PC-3 (cell line): ENCODE data around the gene PPP2R5B. TPM values are rescaled to one million over a fixed set of nuclear protein-coding genes. Genes with fewer than 3 reads are reported as not detected.

ENCODE experiments used
- ATAC-seq: fragments of 200-7000 bp; cut with Tn5 transposase; 2 replicates; pipeline ENCODE4 v1.9.1; 2020; ENCODE audit warnings: mild to moderate bottlenecking, moderate library complexity
- BruUV-seq: library from RNA; stranded (reverse); fragments of 400-500 nt; replicated peaks from 2 replicates; lab custom pipeline; 2021; lab: Mats Ljungman, UMichigan
- CTCF ChIA-PET: fragments of 300-600 bp; sonication (Branson Sonifier 250); formaldehyde crosslinking; loops from one replicate; lab custom pipeline; 2022; ENCODE audit warnings: antibody characterized with exemption; lab: Charles Lee
- POLR2A ChIA-PET: fragments of 300-600 bp; sonication (Branson Sonifier 250); formaldehyde crosslinking; loops from one replicate; lab custom pipeline; 2022; ENCODE audit warnings: antibody characterized with exemption; ENCODE audit not compliant: unreplicated experiment; lab: Charles Lee
- DNase-seq: peaks from one replicate; pipeline ENCODE4 v3.0.0-alpha.2; 2015
- H2AFZ ChIP-seq: fragments of 300-600 bp; sonication (generic); 2 replicates; pipeline ENCODE4 v1.6.0; 2016; ENCODE audit warnings: antibody characterized with exemption, low read length
- H3F3A ChIP-seq: fragments of 300-600 bp; sonication (generic); one replicate; pipeline ENCODE4 v1.6.0; 2017; ENCODE audit warnings: antibody characterized with exemption, low read length, control low read depth, mild to moderate bottlenecking; ENCODE audit not compliant: unreplicated experiment
- H3K27ac ChIP-seq: fragments of 300-600 bp; sonication (generic); 2 replicates; pipeline ENCODE4 v1.5.1; 2016; ENCODE audit warnings: mild to moderate bottlenecking, low read length
- H3K27me3 ChIP-seq: fragments of 300-600 bp; sonication (generic); 2 replicates; pipeline ENCODE4 v1.6.1; 2016; ENCODE audit warnings: low read length, mixed read lengths
- H3K36me3 ChIP-seq: fragments of 300-600 bp; sonication (generic); 2 replicates; pipeline ENCODE4 v1.6.1; 2016; ENCODE audit warnings: low read depth, mixed run types, low read length, mixed read lengths
- H3K4me1 ChIP-seq: fragments of 300-600 bp; sonication (generic); 2 replicates; pipeline ENCODE4 v1.5.1; 2016; ENCODE audit warnings: low read length; ENCODE audit not compliant: insufficient read depth
- H3K4me2 ChIP-seq: fragments of 300-600 bp; sonication (generic); 2 replicates; pipeline ENCODE4 v1.6.0; 2016; ENCODE audit warnings: low read length
- H3K4me3 ChIP-seq: fragments of 300-600 bp; sonication (generic); 2 replicates; pipeline ENCODE4 v1.5.1; 2016; ENCODE audit warnings: mild to moderate bottlenecking, low read length, mixed read lengths
- H3K79me2 ChIP-seq: fragments of 300-600 bp; sonication (generic); 2 replicates; pipeline ENCODE4 v1.6.1; 2017; ENCODE audit warnings: low read length, mixed read lengths
- H3K9ac ChIP-seq: fragments of 300-600 bp; sonication (generic); 2 replicates; pipeline ENCODE4 v1.6.0; 2016; ENCODE audit warnings: mild to moderate bottlenecking, low read length
- H3K9me2 ChIP-seq: fragments of 300-600 bp; sonication (generic); replicated peaks from 2 replicates; pipeline ENCODE4 v1.6.1; 2016; ENCODE audit warnings: mixed run types, low read length, mixed read lengths
- H3K9me3 ChIP-seq: fragments of 300-600 bp; sonication (generic); 2 replicates; pipeline ENCODE4 v1.6.1; 2016; ENCODE audit warnings: low read length, mixed read lengths
- H4K20me1 ChIP-seq: fragments of 300-600 bp; sonication (generic); 2 replicates; pipeline ENCODE4 v1.6.1; 2016; ENCODE audit warnings: low read length, mixed read lengths
- EZH2 ChIP-seq: fragments of 300-600 bp; sonication (generic); IDR thresholded peaks from one replicate; pipeline ENCODE4 v1.6.1; 2017; ENCODE audit warnings: antibody characterized with exemption, mild to moderate bottlenecking, low read length; ENCODE audit not compliant: unreplicated experiment
- EZH2phosphoT487 ChIP-seq: fragments of 300-600 bp; sonication (generic); IDR thresholded peaks from 2 replicates; pipeline ENCODE4 v1.6.1; 2018; ENCODE audit warnings: mild to moderate bottlenecking, antibody characterized with exemption, low read length, borderline replicate concordance
- intact Hi-C: fragments of 100-400 bp; cut with micrococcal nuclease; formaldehyde crosslinking; loops from 2 replicates; pipeline ENCODE4 v1.9.0; 2023
- total RNA-seq: library from RNA; depleted of rRNA; stranded (reverse); fragments of >200 nt; gene quantifications from 2 replicates; pipeline ENCODE4 v1.2.3, GENCODE V29; 2014
- TF ChIP-seq, protein P1 (sequence below): fragments of 300-600 bp; sonication (generic); conservative IDR thresholded peaks from 2 replicates; pipeline ENCODE4 v1.5.1; 2017; ENCODE audit warnings: antibody characterized with exemption, low read depth, mild to moderate bottlenecking, low read length

Gene PPP2R5B
- total RNA-seq, 1 experiment from 2014 or later, result 24.9 TPM

DNA sequence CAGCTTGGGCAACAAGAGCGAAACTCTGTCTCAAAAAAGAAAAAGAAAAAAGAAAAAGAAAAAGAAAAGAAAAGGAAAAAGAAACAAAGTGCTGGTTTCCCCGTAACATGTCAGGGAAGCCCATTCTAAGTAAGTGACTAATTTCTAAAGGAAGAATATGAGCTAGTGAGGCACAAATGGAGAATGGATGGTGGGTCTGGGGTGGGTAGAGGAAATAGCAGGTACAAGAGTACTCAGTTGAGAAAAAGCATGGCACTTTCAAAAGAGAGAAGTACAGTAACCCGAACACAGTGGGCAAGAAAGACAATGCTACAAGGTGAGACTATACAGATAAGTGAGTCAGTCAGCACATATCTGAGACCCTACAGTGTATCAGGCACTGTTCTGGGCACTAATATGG is 42.9 kb downstream of the PPP2R5B start:
- BruUV-seq, result no TSS peak
- Histone ChIP-seq H3K4me1 (peaks cover 24% of the 10 kb centered on the region), H2AFZ (no peak overlapping the region), H3K9ac (no peak overlapping the region), H3K36me3 (no peaks in the 10 kb centered on the region), H3K27ac (no peak overlapping the region), H3K4me2 (no peak overlapping the region), H3K27me3 (no peaks in the 10 kb centered on the region), H4K20me1 (no peaks in the 10 kb centered on the region), H3K79me2 (no peaks in the 10 kb centered on the region), H3K9me3 (no peaks in the 10 kb centered on the region), H3K4me3 (no peak overlapping the region), H3K9me2 (no peaks in the 10 kb centered on the region), H3F3A (peaks cover 9% of the 10 kb centered on the region)
- no peak for ATAC-seq
- TF ChIP-seq EZH2 (no peak), EZH2phosphoT487 (no peak)
- TF ChIP-seq, protein P1, sequence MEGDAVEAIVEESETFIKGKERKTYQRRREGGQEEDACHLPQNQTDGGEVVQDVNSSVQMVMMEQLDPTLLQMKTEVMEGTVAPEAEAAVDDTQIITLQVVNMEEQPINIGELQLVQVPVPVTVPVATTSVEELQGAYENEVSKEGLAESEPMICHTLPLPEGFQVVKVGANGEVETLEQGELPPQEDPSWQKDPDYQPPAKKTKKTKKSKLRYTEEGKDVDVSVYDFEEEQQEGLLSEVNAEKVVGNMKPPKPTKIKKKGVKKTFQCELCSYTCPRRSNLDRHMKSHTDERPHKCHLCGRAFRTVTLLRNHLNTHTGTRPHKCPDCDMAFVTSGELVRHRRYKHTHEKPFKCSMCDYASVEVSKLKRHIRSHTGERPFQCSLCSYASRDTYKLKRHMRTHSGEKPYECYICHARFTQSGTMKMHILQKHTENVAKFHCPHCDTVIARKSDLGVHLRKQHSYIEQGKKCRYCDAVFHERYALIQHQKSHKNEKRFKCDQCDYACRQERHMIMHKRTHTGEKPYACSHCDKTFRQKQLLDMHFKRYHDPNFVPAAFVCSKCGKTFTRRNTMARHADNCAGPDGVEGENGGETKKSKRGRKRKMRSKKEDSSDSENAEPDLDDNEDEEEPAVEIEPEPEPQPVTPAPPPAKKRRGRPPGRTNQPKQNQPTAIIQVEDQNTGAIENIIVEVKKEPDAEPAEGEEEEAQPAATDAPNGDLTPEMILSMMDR, result no peak
- POLR2A ChIA-PET, result no interaction called here
- intact Hi-C loops, result no loop called here
- DNase-seq, result no peak
- CTCF ChIA-PET, result no interaction called here

DNA sequence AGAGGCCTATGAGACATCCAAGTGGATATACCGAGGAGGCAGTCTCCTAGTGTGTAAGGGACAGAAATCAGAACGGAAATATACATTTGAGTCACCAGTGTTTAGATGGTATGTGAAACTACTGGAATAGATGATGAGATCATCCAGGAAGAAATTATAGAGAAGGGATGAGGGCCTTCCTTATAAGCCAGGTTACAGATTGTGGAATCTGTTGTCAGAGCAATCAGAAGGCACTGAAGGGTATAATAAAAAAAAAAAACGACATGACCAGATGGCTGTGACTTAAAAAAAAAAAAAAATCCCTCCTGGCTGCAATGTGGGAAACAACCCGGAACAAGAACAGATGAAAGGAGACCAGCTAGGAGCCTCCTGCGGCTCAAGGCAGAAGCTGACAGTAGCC is 44.7 kb downstream of the PPP2R5B start:
- Histone ChIP-seq H3K9me2 (no peaks in the 10 kb centered on the region), H3K27ac (peak overlapping the region; percentile 65), H3K4me1 (peaks cover 24% of the 10 kb centered on the region), H2AFZ (peak overlapping the region; percentile 16; the same call in 1 of the 2 replicates), H3K79me2 (no peaks in the 10 kb centered on the region), H3K27me3 (no peaks in the 10 kb centered on the region), H3K36me3 (no peaks in the 10 kb centered on the region), H3K4me3 (no peak overlapping the region), H3K9me3 (no peaks in the 10 kb centered on the region), H3K4me2 (peak overlapping the region; percentile 37), H3F3A (peaks cover 9% of the 10 kb centered on the region), H3K9ac (no peak overlapping the region), H4K20me1 (no peaks in the 10 kb centered on the region)
- ATAC-seq, result peak; percentile 83
- ChIA-PET CTCF (interaction anchor here (0.6 kb wide), 2 partner anchors 41 to 43 kb away, joined by 3 read pairs; no protein-coding TSS in a partner anchor), POLR2A (interaction anchor here (0.6 kb wide), 2 partner anchors 28 to 153 kb away, joined by 5 to 18 read pairs; partner anchors contain the start of genes BATF2, FAU and MRPL49)
- intact Hi-C loops, result loop anchor here (2.0 kb wide), 1 partner anchor 38 kb away; no protein-coding TSS in a partner anchor
- TF ChIP-seq EZH2phosphoT487 (no peak), EZH2 (no peak)
- TF ChIP-seq, protein P1, result no peak
- peak; percentile 91 for DNase-seq
- no TSS peak for BruUV-seq

DNA sequence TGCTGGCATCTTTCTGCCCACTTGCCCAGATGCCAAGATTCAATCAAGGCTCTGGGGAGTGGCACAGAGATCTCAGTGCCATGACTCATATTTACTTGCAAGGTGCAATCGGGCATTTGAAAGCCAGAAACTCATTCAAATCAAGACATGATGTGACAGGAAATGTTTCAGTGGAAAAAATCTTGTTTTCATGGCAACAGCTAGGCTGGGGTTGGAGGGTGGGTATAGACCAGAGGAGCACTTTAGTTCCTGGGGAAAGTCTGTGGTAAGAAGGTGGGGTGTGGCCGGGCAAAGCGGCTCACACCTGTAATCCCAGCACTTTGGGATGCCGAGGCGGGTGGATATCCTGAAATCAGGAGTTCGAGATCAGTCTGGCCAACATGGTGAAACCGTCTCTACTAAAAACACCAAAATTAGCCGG is 46.3 kb downstream of the PPP2R5B start:
- intact Hi-C loops, result loop anchor here (5.0 kb wide), 1 partner anchor 53 kb away; the partner anchor contains the start of gene ATG2A
- Histone ChIP-seq H4K20me1 (no peaks in the 10 kb centered on the region), H3K27ac (peak overlapping the region; percentile 44), H3K36me3 (no peaks in the 10 kb centered on the region), H3K4me3 (no peak overlapping the region), H3K4me2 (peak overlapping the region; percentile 32), H3K9ac (no peak overlapping the region), H3K9me2 (no peaks in the 10 kb centered on the region), H3K27me3 (no peaks in the 10 kb centered on the region), H3K4me1 (peaks cover 24% of the 10 kb centered on the region), H3F3A (peaks cover 9% of the 10 kb centered on the region), H2AFZ (no peak overlapping the region), H3K9me3 (no peaks in the 10 kb centered on the region), H3K79me2 (no peaks in the 10 kb centered on the region)
- peak; percentile 83 for ATAC-seq
- DNase-seq, result peak; percentile 95
- TSS peak; percentile 24 for BruUV-seq
- ChIA-PET CTCF (no interaction called here), POLR2A (no interaction called here)
- TF ChIP-seq EZH2phosphoT487, result no peak
- no peak for TF ChIP-seq EZH2
- TF ChIP-seq, protein P1, result no peak
